ENCODE data around the gene PTPRO. TPM values are rescaled to one million over a fixed set of nuclear protein-coding genes. Genes with fewer than 3 reads are reported as not detected.

PTPRO gene
- total RNA-seq, 1 donor from 2014 or later: 8.3 TPM

GRCh38 chr12:15522574-15523187, 200.4 kb downstream of the PTPRO start:
- intact Hi-C loops (cut with micrococcal nuclease): loop anchor here (1.0 kb wide), 2 partner anchors 246 to 295 kb away; no protein-coding TSS in a partner anchor

GRCh38 chr12:15525441-15525840, 203.1 kb downstream of the PTPRO start:
- intact Hi-C loops (cut with micrococcal nuclease): no loop called here

GRCh38 chr12:15526033-15526432, 203.7 kb downstream of the PTPRO start:
- intact Hi-C loops (cut with micrococcal nuclease): loop anchor here (1.0 kb wide), 1 partner anchor 299 kb away; no protein-coding TSS in a partner anchor

GRCh38 chr12:15527201-15528080, 205.1 kb downstream of the PTPRO start:
- intact Hi-C loops (cut with micrococcal nuclease): no loop called here

GRCh38 chr12:15528666-15529065, 206.4 kb downstream of the PTPRO start:
- intact Hi-C loops (cut with micrococcal nuclease): no loop called here

- intact Hi-C loops (cut with micrococcal nuclease): loop anchor here (5.0 kb wide), 1 partner anchor 242 kb away; no protein-coding TSS in a partner anchor
Observed at GRCh38 chr12:15530361-15530760, 208.1 kb downstream of the PTPRO start.

GRCh38 chr12:15532364-15532977, 210.2 kb downstream of the PTPRO start:
- intact Hi-C loops (cut with micrococcal nuclease): loop anchor here (1.0 to 5.0 kb wide), 6 partner anchors 48 to 350 kb away; partner anchors contain the start of genes EPS8 and STRAP

GRCh38 chr12:15534322-15534721, 212.0 kb downstream of the PTPRO start:
- intact Hi-C loops (cut with micrococcal nuclease): loop anchor here (1.0 to 5.0 kb wide), 6 partner anchors 12 to 377 kb away; partner anchors contain the start of gene DERA

- intact Hi-C loops (cut with micrococcal nuclease): loop anchor here (1.0 to 5.0 kb wide), 6 partner anchors 11 to 376 kb away; partner anchors contain the start of gene DERA
Observed at GRCh38 chr12:15534874-15535273, 212.6 kb downstream of the PTPRO start.

- intact Hi-C loops (cut with micrococcal nuclease): loop anchor here (2.0 kb wide), 1 partner anchor 165 kb away; no protein-coding TSS in a partner anchor
Observed at GRCh38 chr12:15535352-15535781, 213.1 kb downstream of the PTPRO start.

GRCh38 chr12:15536446-15536845, 214.1 kb downstream of the PTPRO start:
- intact Hi-C loops (cut with micrococcal nuclease): no loop called here

GRCh38 chr12:15538881-15539280, 216.6 kb downstream of the PTPRO start:
- intact Hi-C loops (cut with micrococcal nuclease): no loop called here

- intact Hi-C loops (cut with micrococcal nuclease): no loop called here
Observed at GRCh38 chr12:15540005-15540404, 217.7 kb downstream of the PTPRO start.

GRCh38 chr12:15540469-15540872, 218.2 kb downstream of the PTPRO start:
- intact Hi-C loops (cut with micrococcal nuclease): no loop called here

GRCh38 chr12:15541996-15542631, 219.8 kb downstream of the PTPRO start:
- intact Hi-C loops (cut with micrococcal nuclease): no loop called here

GRCh38 chr12:15543347-15543746, 221.0 kb downstream of the PTPRO start:
- intact Hi-C loops (cut with micrococcal nuclease): no loop called here

- intact Hi-C loops (cut with micrococcal nuclease): no loop called here
Observed at GRCh38 chr12:15544589-15544988, 222.3 kb downstream of the PTPRO start.

GRCh38 chr12:15545334-15545733, 223.0 kb downstream of the PTPRO start:
- intact Hi-C loops (cut with micrococcal nuclease): loop anchor here (5.0 kb wide), 2 partner anchors 157 to 242 kb away; partner anchors contain the start of gene EPS8

- intact Hi-C loops (cut with micrococcal nuclease): loop anchor here (1.0 to 5.0 kb wide), 5 partner anchors 12 to 584 kb away; partner anchors contain the start of gene EPS8
Observed at GRCh38 chr12:15546102-15546701, 223.9 kb downstream of the PTPRO start.

GRCh38 chr12:15547063-15547462, 224.8 kb downstream of the PTPRO start:
- intact Hi-C loops (cut with micrococcal nuclease): loop anchor here (5.0 kb wide), 2 partner anchors 155 to 240 kb away; partner anchors contain the start of gene EPS8
